ENCODE results near the gene MACO1.

DNA sequence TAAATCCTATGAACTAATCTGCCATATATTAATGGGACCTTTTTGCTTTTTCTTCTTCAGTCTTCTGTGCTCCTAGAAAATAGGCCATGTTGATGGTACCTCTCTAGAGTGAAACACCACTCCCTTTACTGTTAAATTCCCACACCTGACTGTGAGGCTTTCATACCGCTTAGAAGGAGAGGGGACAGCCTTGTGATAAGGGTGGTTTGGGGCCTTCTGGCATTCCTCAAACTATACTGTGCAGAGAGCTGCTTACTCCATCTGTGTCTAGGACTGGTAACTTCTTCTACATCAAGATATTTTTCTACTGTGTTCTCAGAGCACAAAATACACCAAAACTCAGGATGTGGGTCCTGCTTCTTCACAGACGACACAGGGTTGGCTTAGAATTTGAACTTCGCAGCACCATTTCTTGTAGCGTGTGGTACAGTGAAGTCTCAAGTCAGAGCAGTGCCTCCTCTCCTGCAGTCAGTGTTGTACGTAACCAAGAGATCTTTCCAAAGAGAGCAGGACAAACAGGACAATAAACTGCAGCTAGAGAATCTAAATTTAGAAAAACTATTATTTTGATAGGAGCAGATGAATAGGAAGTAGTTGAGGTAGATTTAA is 43.8 kb downstream of the MACO1 start:
- TF ChIP-seq TAF1 (IDR thresholded peaks at IDR 0.05; ENCODE audit: borderline replicate concordance, low read depth, low read length) (no peak), POLR2A (IDR thresholded peaks at IDR 0.05; ENCODE audit: low read depth, low read length) (no peak)

Data from GM12892 (cell line).